GM19372 (cell line): ENCODE data around the gene TCF15.

ENCODE experiments used
- ATAC-seq: cut with Tn5 transposase; IDR thresholded peaks from one replicate; pipeline ENCODE4 v1.9.1; 2021; ENCODE audit warnings: mild to moderate bottlenecking, low read depth, moderate library complexity; ENCODE audit not compliant: unreplicated experiment

The TCF15 gene

DNA sequence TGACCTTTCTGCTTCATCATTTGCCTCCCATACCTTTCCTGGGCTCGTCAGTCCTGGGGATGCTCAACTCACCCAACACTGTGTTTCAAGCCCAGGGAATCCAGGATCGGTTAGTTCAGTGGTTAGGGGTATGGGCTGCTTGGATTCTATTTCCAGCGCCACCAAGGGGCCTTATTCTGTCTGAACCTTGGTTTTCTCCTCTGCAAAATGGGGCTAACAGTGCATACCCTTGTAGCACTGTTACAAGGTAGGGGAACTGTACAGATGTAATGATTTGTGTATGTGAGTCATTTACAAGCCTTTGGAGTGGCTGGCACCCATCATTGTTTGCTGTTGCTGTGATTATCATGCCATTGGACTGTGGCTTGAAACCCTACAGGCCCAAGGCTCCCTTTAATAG lies 52.0 kb downstream of the TCF15 start:
- ATAC-seq: no peak

- ATAC-seq: no peak
Observed at GRCh38 chr20:556984-557383, 53.1 kb downstream of the TCF15 start.

GRCh38 chr20:555976-556385 lies 54.1 kb downstream of the TCF15 start:
- ATAC-seq: no peak
